HepG2 (cell line): ENCODE data around the gene ASB8. TPM values are rescaled to one million over a fixed set of nuclear protein-coding genes. Genes with fewer than 3 reads are reported as not detected.

Experiments used
- ATAC-seq: fragments of 200-7000 bp; cut with Tn5 transposase; 3 replicates; pipeline ENCODE4 v1.9.1; 2020; ENCODE audit warnings: mild to moderate bottlenecking, moderate library complexity
- BruUV-seq: library from RNA; stranded (reverse); fragments of 400-500 nt; replicated peaks from 2 replicates; lab custom pipeline; 2021; lab: Mats Ljungman, UMichigan
- CTCF ChIA-PET: fragments of 300-600 bp; formaldehyde crosslinking; extraction: SDS; loops from one replicate; lab custom pipeline; 2021; ENCODE audit warnings: low total read pairs, inconsistent platforms, low intra/inter-chr PET ratio; lab: Yijun Ruan, JAX
- POLR2A ChIA-PET: fragments of 350-600 bp; sonication (Branson Sonifier 250); formaldehyde crosslinking; loops from one replicate; lab custom pipeline; 2020; ENCODE audit warnings: antibody characterized with exemption, inconsistent platforms; lab: Yijun Ruan, JAX
- DNase-seq: peaks from one replicate; pipeline ENCODE4 v3.0.0-alpha.2; 2015; ENCODE audit warnings: low spot score
- FAIRE-seq: peaks from 3 replicates; lab custom pipeline; 2011; peaks lifted over from hg19 to GRCh38; lab: Jason Lieb, UNC
- H2AFZ ChIP-seq: one replicate; pipeline ENCODE4 v1.6.1; 2011; ENCODE audit warnings: low read length, inconsistent platforms
- H3K27ac ChIP-seq: fragments of 300-600 bp; 3 replicates; pipeline ENCODE4 v1.8.0; 2011; ENCODE audit warnings: mixed run types, mild to moderate bottlenecking, mixed read lengths, low read length, inconsistent platforms; ENCODE audit not compliant: insufficient read depth; ENCODE audit errors: extremely low read length
- H3K27me3 ChIP-seq, 2 experiments: fragments of 200-600 bp in 1 of 2; 2 replicates in 1 of 2; 3 replicates in 1 of 2; pipeline versions ENCODE4 v1.6.0 to v1.8.0; 2011; ENCODE audit warnings: low read length in 2 of 2, mild to moderate bottlenecking in 2 of 2, moderate library complexity in 2 of 2, inconsistent platforms in 1 of 2; ENCODE audit not compliant: insufficient read depth in 2 of 2, control insufficient read depth in 1 of 2
- H3K36me3 ChIP-seq, 2 experiments: fragments of 200-600 bp in 1 of 2; replicated peaks in 1 of 2; 2 replicates in 1 of 2; 3 replicates in 1 of 2; pipeline versions ENCODE4 v1.5.1 to v1.8.0; 2011; ENCODE audit warnings: low read length in 2 of 2, inconsistent platforms in 1 of 2; ENCODE audit not compliant: insufficient read depth in 2 of 2, control insufficient read depth in 1 of 2
- H3K4me1 ChIP-seq: 2 replicates; pipeline ENCODE4 v1.5.1; 2012; ENCODE audit warnings: low read length, inconsistent platforms; ENCODE audit not compliant: insufficient read depth
- H3K4me2 ChIP-seq: 2 replicates; pipeline ENCODE4 v1.6.0; 2011; ENCODE audit warnings: low read depth, low read length, inconsistent platforms
- H3K4me3 ChIP-seq, 3 experiments: fragments of 200-600 bp in 1 of 3; sonication (generic), shearing (Covaris generic) in 1 of 3; replicated peaks in 1 of 3; 2 replicates each; pipeline ENCODE4 v1.5.1; 2011 to 2016; ENCODE audit warnings: low read length in 3 of 3, inconsistent platforms in 2 of 3, low read depth in 2 of 3, mild to moderate bottlenecking in 2 of 3, control low read depth in 1 of 3, mixed read lengths in 1 of 3; ENCODE audit not compliant: insufficient read depth in 1 of 3
- H3K79me2 ChIP-seq: one replicate; pipeline ENCODE4 v1.6.1; 2011; ENCODE audit warnings: low read length, inconsistent platforms; ENCODE audit not compliant: insufficient read depth
- H3K9ac ChIP-seq: 2 replicates; pipeline ENCODE4 v1.6.0; 2011; ENCODE audit warnings: mild to moderate bottlenecking, low read depth, low read length, inconsistent platforms; ENCODE audit not compliant: insufficient read depth
- H3K9me3 ChIP-seq: 2 replicates; pipeline ENCODE4 v1.5.1; 2012; ENCODE audit warnings: mild to moderate bottlenecking, low read length
- H4K20me1 ChIP-seq: 2 replicates; pipeline ENCODE4 v1.6.0; 2011; ENCODE audit warnings: inconsistent platforms, mild to moderate bottlenecking, low read length, moderate library complexity; ENCODE audit not compliant: insufficient read depth
- HNRNPK ChIP-seq: fragments of 200-400 bp; formaldehyde crosslinking; IDR thresholded peaks from 2 replicates; pipeline ENCODE4 v1.6.1; 2018; ENCODE audit warnings: low read length, low read depth, moderate library complexity, mild to moderate bottlenecking; ENCODE audit not compliant: poor library complexity, severe bottlenecking
- KDM2A ChIP-seq: sonication (generic); formaldehyde crosslinking; IDR thresholded peaks from 2 replicates; pipeline ENCODE4 v1.4.0; 2020; ENCODE audit warnings: low read depth, missing genetic modification reagents, borderline replicate concordance
- MAFG ChIP-seq: sonication (generic); formaldehyde crosslinking; IDR thresholded peaks from 2 replicates; pipeline ENCODE4 v1.5.1; 2020; ENCODE audit warnings: mild to moderate bottlenecking, missing genetic modification reagents
- MEIS1 ChIP-seq: sonication (generic); formaldehyde crosslinking; IDR thresholded peaks from 2 replicates; pipeline ENCODE4 v1.9.0; 2021; ENCODE audit warnings: mild to moderate bottlenecking, missing genetic modification reagents, moderate library complexity, borderline replicate concordance
- POLR2AphosphoS5 ChIP-seq: IDR thresholded peaks from 2 replicates; pipeline ENCODE4 v1.6.1; 2012; ENCODE audit warnings: low read depth, low read length
- SIN3A ChIP-seq: IDR thresholded peaks from 2 replicates; pipeline ENCODE4 v1.6.1; 2011; ENCODE audit warnings: low read depth, mild to moderate bottlenecking, control low read depth, low read length, borderline replicate concordance
- ZNF441 ChIP-seq: sonication (generic); formaldehyde crosslinking; IDR thresholded peaks from 2 replicates; pipeline ENCODE4 v1.7.0; 2021; ENCODE audit warnings: missing genetic modification reagents, borderline replicate concordance
- ZNF451 ChIP-seq: sonication (generic); formaldehyde crosslinking; IDR thresholded peaks from 2 replicates; pipeline ENCODE4 v1.5.0; 2020; ENCODE audit warnings: mild to moderate bottlenecking, missing genetic modification reagents
- ZNF598 ChIP-seq: sonication (generic); formaldehyde crosslinking; IDR thresholded peaks from 2 replicates; pipeline ENCODE4 v1.5.1; 2020; ENCODE audit warnings: mild to moderate bottlenecking, missing genetic modification reagents, borderline replicate concordance
- WGBS: methylation state at CpG from one replicate; pipeline ENCODE4 v1.1.6; 2017; ENCODE audit warnings: low lambda C conversion rate; 5-methylcytosine and 5-hydroxymethylcytosine counted together
- in situ Hi-C: cut with HindIII; loops from 2 replicates; pipeline ENCODE4 v1.10.0; 2017; ENCODE audit warnings: low pct_unique_long_range_greater_than_20kb; ENCODE audit not compliant: extremely low pct_ligation_motif_present
- intact Hi-C: fragments of 100-400 bp; cut with micrococcal nuclease; formaldehyde crosslinking; loops from one replicate; pipeline ENCODE4 v1.10.0; 2022; ENCODE audit not compliant: unreplicated experiment
- polyA plus RNA-seq, 8 experiments: library from polyadenylated mRNA; depleted of rRNA in 3 of 8; stranded (reverse) in 7 of 8; unstranded in 1 of 8; fragments of >200 nt; fragmentation: Illumina TruSeq in 4 of 8; extraction: Trizol in 4 of 8; gene quantifications; 2 replicates each; pipeline versions ENCODE4 v1.2.1 to v1.2.3, GENCODE V29; 2011 to 2016; ENCODE audit warnings: low read depth in 4 of 8, missing spikeins in 1 of 8, mixed read lengths in 1 of 8; ENCODE audit not compliant: insufficient read depth in 1 of 8
- total RNA-seq, 5 experiments: library from RNA; depleted of rRNA; stranded (reverse); fragments of >200 nt; fragmentation: Illumina TruSeq; extraction: Trizol; gene quantifications; 2 replicates each; pipeline ENCODE4 v1.2.3, GENCODE V29; 2016; ENCODE audit warnings: low read depth in 1 of 5
- TF ChIP-seq, protein P1 (sequence below): sonication (generic); formaldehyde crosslinking; IDR thresholded peaks from 2 replicates; pipeline ENCODE4 v1.4.0; 2020; ENCODE audit warnings: mild to moderate bottlenecking, missing genetic modification reagents
- TF ChIP-seq, protein P2 (sequence below): sonication (generic); formaldehyde crosslinking; IDR thresholded peaks from 2 replicates; pipeline ENCODE4 v1.4.0; 2020; ENCODE audit warnings: missing genetic modification reagents, borderline replicate concordance

Gene ASB8
- total and polyA plus RNA-seq, 2 of the 13 experiments (the other 11 are each of a cell fraction or from before 2014, with no cell fraction given), result 14.0 to 15.5 TPM

DNA sequence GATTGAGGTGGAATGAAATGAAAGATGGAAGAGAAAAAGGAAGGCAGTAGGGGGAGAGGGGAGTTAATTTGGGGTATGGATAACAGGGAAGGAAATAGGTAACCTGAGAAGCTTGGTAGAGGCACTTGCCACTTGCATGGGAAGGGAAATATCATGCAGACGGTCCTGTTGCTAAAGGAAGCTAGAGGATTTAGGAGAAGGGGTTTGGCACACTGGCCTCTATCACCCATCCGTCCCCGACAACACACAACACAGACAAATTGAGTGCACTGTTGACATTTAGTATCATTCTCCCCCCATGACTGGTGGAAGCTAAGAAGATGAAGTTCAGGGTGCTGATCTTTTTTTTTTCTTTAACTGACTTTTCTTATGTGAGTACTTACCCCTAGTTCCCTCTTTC lies 43.8 kb upstream of the ASB8 start:
- H4K20me1 ChIP-seq, result no peaks in the 10 kb centered on the region
- no peak overlapping the region for H3K9ac ChIP-seq
- intact Hi-C loops, result no loop called here
- H3K4me2 ChIP-seq, result no peak overlapping the region
- in situ Hi-C loops, result no loop called here
- no TSS peak for BruUV-seq
- CTCF ChIA-PET, result no interaction called here
- H3K9me3 ChIP-seq, result no peaks in the 10 kb centered on the region
- H3K27me3 ChIP-seq, result no peaks in the 10 kb centered on the region; a peak in 1 of 5 replicates
- no peak for TF ChIP-seq SIN3A
- TF ChIP-seq ZNF598, result no peak
- peak; percentile 71 for TF ChIP-seq HNRNPK
- TF ChIP-seq, protein P1, sequence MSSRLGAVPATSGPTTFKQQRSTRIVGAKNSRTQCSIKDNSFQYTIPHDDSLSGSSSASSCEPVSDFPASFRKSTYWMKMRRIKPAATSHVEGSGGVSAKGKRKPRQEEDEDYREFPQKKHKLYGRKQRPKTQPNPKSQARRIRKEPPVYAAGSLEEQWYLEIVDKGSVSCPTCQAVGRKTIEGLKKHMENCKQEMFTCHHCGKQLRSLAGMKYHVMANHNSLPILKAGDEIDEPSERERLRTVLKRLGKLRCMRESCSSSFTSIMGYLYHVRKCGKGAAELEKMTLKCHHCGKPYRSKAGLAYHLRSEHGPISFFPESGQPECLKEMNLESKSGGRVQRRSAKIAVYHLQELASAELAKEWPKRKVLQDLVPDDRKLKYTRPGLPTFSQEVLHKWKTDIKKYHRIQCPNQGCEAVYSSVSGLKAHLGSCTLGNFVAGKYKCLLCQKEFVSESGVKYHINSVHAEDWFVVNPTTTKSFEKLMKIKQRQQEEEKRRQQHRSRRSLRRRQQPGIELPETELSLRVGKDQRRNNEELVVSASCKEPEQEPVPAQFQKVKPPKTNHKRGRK (CRISPR knock-in tag), result no peak
- TF ChIP-seq ZNF451 (CRISPR knock-in tag), result no peak
- no peak for TF ChIP-seq MAFG
- no peak for TF ChIP-seq KDM2A
- DNase-seq (no peak), FAIRE-seq (no peak), ATAC-seq (no peak)
- H3K4me3 ChIP-seq, result no peak overlapping the region
- POLR2A ChIA-PET, result no interaction called here
- no peaks in the 10 kb centered on the region for H3K36me3 ChIP-seq
- no peak overlapping the region for H2AFZ ChIP-seq
- no peaks in the 10 kb centered on the region for H3K4me1 ChIP-seq
- H3K27ac ChIP-seq, result no peak overlapping the region
- 10% methylated on average over 3 of the region's 3 CpGs for WGBS
- no peaks in the 10 kb centered on the region for H3K79me2 ChIP-seq

DNA sequence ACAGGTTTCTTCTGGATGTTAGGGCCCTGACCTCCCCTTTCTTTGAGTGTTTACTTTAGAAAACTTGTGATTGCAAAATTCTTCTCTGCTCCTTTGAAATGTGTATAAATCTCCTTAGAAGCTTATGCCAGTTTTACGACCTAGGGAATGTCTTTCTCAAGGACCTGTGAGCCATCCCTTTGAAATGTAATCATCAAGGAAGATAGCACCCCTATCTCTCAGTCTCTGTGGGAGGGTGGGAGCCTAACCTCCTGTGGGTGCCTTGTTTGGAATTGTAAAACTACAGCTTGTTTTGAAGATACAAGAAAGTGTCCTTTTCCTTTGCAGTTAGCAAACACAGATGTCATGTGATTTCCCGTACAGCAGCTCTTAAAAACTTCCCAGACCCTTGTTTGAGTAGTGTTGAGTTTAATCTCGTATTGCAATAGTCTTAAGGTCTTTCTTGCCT lies 42.5 kb upstream of the ASB8 start:
- H3K9me3 ChIP-seq, result no peaks in the 10 kb centered on the region
- no peaks in the 10 kb centered on the region; a peak in 1 of 5 replicates for H3K27me3 ChIP-seq
- FAIRE-seq (no peak), DNase-seq (no peak), ATAC-seq (no peak)
- no peak overlapping the region for H3K27ac ChIP-seq
- no peaks in the 10 kb centered on the region for H4K20me1 ChIP-seq
- no peak overlapping the region for H3K4me3 ChIP-seq
- no peaks in the 10 kb centered on the region for H3K4me1 ChIP-seq
- no peak overlapping the region for H3K9ac ChIP-seq
- 0% methylated on average over 3 of the region's 3 CpGs for WGBS
- ChIA-PET CTCF (no interaction called here), POLR2A (no interaction called here)
- H2AFZ ChIP-seq, result no peak overlapping the region
- no peaks in the 10 kb centered on the region for H3K36me3 ChIP-seq
- H3K79me2 ChIP-seq, result no peaks in the 10 kb centered on the region
- intact Hi-C loops (no loop called here), in situ Hi-C loops (no loop called here)
- BruUV-seq, result no TSS peak
- H3K4me2 ChIP-seq, result no peak overlapping the region
- TF ChIP-seq POLR2AphosphoS5 (no peak), ZNF441 (CRISPR knock-in tag) (no peak), MEIS1 (CRISPR knock-in tag) (no peak)
- TF ChIP-seq, protein P2, sequence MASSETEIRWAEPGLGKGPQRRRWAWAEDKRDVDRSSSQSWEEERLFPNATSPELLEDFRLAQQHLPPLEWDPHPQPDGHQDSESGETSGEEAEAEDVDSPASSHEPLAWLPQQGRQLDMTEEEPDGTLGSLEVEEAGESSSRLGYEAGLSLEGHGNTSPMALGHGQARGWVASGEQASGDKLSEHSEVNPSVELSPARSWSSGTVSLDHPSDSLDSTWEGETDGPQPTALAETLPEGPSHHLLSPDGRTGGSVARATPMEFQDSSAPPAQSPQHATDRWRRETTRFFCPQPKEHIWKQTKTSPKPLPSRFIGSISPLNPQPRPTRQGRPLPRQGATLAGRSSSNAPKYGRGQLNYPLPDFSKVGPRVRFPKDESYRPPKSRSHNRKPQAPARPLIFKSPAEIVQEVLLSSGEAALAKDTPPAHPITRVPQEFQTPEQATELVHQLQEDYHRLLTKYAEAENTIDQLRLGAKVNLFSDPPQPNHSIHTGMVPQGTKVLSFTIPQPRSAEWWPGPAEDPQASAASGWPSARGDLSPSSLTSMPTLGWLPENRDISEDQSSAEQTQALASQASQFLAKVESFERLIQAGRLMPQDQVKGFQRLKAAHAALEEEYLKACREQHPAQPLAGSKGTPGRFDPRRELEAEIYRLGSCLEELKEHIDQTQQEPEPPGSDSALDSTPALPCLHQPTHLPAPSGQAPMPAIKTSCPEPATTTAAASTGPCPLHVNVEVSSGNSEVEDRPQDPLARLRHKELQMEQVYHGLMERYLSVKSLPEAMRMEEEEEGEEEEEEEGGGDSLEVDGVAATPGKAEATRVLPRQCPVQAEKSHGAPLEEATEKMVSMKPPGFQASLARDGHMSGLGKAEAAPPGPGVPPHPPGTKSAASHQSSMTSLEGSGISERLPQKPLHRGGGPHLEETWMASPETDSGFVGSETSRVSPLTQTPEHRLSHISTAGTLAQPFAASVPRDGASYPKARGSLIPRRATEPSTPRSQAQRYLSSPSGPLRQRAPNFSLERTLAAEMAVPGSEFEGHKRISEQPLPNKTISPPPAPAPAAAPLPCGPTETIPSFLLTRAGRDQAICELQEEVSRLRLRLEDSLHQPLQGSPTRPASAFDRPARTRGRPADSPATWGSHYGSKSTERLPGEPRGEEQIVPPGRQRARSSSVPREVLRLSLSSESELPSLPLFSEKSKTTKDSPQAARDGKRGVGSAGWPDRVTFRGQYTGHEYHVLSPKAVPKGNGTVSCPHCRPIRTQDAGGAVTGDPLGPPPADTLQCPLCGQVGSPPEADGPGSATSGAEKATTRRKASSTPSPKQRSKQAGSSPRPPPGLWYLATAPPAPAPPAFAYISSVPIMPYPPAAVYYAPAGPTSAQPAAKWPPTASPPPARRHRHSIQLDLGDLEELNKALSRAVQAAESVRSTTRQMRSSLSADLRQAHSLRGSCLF, result no peak
